Ovary (tissue), 3 donors: Measurements from ENCODE around the gene ATP9A.

ENCODE experiments used
- CTCF ChIP-seq, 3 donors: fragments of 450-650 bp in 2 of 3; fragments of 200-600 bp in 1 of 3; IDR thresholded peaks; one replicate each; pipeline versions ENCODE4 v1.5.1 to v1.8.0; 2016 to 2022; ENCODE audit warnings: antibody characterized with exemption in 3 of 3, mild to moderate bottlenecking in 1 of 3
- POLR2A ChIP-seq: fragments of 450-650 bp; IDR thresholded peaks from one replicate; pipeline ENCODE4 v1.6.1; 2017; ENCODE audit warnings: antibody characterized with exemption, mild to moderate bottlenecking, moderate library complexity
- donor health status: DM: no; HTN: no; CAD: no.

DNA sequence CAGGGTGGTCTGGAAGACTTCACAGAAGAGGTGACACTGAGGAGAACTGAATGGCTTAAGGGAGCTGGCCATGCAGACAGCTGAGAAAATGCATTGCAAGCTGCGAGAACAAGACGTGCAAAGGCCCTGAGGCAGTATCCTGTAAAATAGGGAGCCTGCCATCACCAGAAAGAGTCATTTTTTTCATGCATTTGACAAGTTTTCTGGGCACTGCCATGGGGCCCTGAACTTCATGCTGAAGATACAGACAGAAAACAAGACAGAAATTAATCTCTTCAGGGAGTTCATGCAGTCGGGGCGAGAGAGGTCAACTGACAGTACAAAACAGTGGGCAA, 196.8 kb downstream of the ATP9A start:
- TF ChIP-seq POLR2A = no peak
- TF ChIP-seq CTCF (IDR thresholded peaks at IDR 0.05) = no peak
